GM18867 (cell line): ENCODE measurements around the gene OSTM1.
A peak's percentile ranks its signal among the peaks of the same experiment; 100 is the strongest.

Experiments used
- ATAC-seq: cut with Tn5 transposase; IDR thresholded peaks from one replicate; pipeline ENCODE4 v1.9.1; 2021; ENCODE audit warnings: mild to moderate bottlenecking, moderate library complexity; ENCODE audit not compliant: unreplicated experiment

OSTM1 gene

GRCh38 chr6:108074359-108075144, at the start of gene OSTM1:
Gene OSTM1, minus strand, starts transcription at chr6:108074741. Its CDS starts 90 bp downstream, at chr6:108074651.
- peak; percentile 97 for ATAC-seq

- ATAC-seq: no peak
Observed at GRCh38 chr6:108123946-108124345, 49.4 kb upstream of the OSTM1 start.

DNA sequence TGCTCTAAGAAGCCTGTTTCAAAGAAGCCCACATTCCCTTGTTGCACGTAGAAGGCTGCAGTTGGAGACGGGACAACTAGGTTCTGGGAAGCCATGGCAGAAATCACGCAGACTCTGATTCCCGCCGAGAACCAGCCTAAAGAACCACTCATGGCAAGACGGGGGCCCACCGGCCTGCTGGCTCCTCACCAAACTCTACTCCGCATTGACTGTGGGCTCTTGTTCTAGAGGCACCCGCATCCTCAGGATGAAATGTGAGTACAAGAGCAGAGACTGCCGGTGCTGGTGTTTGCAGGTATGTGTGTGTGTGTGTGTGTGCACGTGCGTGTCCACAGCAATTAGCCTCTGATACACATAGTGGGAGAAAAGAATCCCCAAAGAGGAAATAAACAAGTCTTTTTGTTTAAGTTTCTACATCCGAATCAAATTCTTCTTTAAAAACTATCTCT, 49.0 kb upstream of the OSTM1 start:
- ATAC-seq: no peak

DNA sequence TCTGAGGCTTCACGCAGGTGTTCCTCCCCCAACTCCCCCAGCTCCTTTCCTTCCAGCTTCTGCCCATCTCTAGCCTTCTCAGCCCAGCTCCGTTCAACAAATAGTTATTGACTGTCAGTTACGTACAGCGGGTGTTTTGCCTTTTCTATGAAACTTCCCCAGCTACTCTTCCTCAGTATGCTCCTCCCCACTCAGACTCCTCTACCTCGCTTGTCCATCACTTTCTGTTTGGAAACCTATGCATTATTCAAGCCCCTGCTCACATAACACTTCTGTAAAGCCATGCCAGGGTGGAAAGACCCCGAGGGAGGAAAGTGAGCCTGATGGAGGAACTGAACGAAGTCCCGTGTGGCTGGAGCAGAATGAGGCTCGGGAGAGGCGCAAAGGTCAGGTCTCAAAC, 47.1 kb upstream of the OSTM1 start:
- no peak for ATAC-seq

GRCh38 chr6:108120311-108120710, 45.8 kb upstream of the OSTM1 start:
- ATAC-seq: no peak

- no peak for ATAC-seq
Observed at GRCh38 chr6:108119769-108120141, 45.2 kb upstream of the OSTM1 start.

DNA sequence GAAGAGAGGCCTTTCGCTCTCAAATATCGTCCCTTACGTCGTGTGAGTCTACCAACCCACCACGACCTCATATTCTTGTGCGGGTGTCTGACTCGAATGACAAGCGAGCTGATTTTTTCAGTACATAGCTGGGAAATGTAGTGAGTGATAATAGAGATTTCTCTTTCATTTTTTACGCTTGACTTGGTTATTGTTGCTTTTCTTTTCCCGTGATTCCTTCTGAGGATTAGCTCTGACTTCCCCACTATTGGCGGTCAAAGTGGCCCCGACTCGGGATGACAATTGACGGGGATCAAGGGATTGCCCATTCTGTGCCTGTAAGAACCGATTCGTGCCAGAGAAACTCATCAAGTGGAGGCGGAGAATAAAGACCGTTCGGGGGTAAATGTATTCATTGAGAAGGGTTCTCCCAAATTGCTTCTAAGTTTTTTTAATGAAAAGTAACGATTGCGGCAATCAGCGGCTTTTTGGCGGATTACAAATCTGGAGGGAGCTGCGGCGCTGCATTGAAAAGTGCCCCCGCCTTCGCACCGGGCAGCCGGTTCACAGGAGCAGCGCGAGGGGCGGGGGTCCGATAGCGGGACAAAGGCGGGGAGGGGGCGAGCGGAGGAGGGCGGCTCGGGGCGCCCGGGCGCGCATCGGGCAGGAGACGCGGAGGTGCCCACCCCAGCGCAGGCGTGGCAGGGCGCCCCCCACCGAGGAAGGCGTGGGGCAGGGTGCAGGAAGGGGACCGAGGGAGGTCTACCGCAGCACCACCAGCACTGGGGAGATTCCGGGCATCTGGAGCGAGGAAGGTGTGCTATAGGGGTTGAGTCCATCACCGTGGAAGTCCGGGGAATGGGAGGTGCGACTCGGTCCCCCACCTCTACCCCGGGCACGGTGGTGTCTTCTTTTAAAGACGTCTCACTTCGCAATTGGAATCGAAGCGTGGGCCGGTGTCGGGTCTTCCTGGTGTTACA, 44.5 kb upstream of the OSTM1 start:
- no peak for ATAC-seq

DNA sequence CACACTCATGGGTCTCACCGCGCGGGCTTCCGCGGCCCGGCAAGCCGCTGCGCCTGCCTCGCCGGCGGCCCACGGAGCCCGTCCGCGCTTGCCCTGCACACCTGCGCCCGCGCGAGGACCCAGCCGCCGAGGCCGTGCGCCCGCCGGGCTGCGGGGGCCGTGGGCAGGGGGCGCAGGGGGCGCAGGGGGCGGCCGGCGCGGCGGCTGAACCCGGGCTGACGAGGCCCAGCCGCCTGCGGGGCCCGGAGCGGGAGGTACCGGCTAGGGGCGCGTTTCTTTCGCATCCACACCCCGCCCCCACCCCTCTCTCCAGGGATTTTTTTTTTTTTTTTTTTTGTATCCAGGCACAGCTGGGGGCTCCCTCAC, 43.8 kb upstream of the OSTM1 start:
- no peak for ATAC-seq

- peak; percentile 64 for ATAC-seq
Observed at GRCh38 chr6:108117427-108118358, 43.2 kb upstream of the OSTM1 start.

DNA sequence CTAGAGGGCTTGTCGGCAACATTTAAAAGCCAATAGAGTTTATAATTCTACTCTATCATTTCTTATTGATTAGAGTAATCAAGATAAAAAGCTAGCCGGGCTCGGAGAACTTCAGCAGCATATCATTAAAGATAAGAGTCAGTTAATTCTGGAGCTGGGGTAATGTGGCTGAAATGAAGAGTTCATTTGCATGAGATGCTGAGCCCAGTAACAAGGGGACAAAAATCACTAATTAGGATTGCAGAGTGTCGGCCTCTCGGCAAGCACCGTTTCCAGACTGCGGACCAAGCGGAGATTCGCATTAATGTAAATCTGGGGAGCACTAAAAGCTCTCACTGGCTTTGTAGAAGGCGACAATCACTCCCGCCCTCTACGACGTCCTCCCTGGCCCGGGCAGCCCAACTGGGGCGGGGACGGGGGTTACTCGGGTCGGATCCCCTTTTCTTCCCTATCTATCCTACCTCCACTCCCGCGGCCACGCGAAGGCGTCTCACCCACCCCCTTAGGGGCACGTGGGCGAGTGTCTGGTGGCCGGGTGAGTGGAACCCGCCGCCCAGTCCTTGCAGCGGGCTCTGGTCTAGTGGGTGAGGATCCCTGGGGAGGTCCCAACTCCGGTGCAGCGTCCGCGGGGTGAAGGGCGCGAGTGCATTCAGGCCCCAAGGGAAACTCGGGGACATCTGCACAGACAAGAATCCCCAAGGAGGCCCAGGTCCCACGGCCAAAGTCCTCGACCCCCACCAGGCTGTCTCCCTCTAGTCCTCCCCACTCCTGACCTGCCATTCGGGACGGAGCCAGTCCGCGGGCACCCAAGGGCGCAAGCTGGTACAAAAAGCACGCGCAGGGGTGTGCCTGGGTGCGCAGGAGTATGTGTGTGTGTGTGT, 42.2 kb upstream of the OSTM1 start:
- no peak for ATAC-seq

DNA sequence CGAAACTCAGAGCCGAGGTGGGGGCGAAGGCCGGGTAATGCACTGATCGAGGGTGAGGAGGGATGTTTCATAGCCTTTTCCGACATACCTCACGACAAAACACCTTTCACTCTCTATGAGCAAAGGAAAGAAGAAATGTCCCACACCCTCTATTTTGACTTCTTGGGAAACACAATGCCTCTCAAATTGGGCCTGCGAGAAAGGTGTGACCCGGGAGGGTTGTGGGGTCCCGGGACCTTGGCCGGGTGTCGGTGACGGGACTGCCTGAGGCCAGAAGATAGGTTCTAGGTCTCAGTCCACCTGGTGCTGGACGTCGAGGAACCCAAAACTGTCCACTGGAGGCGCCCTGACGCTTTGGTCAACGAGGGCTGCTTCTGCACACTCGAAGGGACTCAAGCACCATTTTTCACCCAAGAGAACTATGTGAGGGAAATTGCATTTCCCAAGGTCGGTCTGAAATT, 41.1 kb upstream of the OSTM1 start:
- no peak for ATAC-seq

DNA sequence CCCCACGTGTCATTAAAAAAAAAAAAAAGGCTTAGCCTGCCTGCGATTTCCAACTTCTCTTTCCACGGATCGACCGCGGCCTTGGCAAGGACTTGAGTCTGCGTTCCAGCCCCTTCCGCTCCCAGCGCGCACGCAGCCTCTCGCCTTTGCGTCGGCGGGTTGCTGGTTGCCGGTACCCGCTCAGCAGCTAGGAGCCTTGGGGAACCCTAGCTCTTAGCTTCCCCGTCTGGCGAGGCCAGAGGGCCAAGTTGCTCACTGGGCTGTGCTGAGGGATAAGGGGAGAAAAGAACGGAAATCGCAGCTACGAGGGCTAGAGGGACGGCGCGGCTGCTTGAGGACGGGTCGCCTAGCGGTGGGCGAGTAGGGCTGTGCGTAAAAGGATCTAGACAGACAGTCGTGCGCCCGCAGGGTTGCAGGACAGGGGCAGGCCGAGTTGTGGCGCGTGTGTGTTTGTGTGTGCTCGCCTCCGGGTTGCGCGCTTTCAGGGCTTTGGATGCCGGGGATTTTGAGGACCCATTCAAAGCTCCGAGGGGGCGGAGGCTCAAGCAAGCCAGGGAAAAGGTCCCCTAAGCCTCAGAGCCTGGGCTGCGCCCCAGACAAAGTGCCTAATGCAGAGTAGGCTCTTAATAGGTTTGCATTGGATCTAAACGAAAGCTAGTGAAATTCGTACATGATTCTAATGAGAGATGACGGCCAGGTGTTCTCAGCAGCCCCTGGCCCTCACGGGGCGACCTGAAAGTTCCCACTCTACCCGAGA, 40.5 kb upstream of the OSTM1 start:
- ATAC-seq: no peak

DNA sequence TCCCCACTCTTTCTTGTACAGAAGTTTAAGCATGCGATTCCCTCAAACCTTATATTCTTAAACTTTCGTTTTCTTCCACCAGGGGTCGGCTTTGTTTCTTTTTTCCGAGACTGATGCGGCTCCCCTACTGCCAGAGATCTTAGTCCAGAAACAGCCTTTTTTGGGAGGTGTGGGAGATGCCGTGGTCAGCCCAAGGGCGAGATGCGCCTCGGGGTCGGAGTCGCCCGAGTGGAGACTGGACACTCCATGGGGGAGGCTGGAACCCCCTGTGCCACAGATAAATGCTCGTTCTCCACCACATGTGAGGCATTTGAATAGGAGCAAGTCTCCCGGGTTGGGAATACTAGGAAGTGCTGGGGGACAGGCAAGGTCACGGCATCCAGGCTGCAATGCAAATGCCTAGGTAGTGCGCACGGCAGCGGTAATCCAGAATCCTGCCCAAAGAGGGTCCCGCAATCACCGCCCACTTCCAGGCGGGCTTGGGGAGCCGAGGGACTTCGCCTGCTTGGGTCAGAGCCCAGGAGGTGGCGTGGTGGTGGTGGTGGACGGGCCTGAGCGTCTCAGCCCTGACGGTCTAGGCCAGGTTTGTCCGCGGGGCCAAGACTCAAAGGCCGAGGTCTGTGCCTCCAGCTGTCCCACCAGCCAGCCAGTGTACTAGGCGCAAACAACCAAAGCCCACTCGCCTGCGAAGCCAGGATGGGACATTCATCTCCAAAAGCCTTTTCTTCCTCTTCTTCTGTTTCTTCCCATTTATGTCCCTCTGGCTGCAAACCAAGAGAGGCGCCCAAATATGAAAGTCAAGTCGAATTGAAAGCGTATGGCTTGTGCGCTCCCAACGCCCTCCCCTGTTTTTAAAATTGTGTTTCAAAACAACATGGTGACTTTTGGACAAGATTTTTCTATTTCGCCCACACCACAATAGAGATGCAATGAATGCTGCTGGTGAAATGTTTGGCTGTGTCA, 39.3 kb upstream of the OSTM1 start:
- no peak for ATAC-seq

DNA sequence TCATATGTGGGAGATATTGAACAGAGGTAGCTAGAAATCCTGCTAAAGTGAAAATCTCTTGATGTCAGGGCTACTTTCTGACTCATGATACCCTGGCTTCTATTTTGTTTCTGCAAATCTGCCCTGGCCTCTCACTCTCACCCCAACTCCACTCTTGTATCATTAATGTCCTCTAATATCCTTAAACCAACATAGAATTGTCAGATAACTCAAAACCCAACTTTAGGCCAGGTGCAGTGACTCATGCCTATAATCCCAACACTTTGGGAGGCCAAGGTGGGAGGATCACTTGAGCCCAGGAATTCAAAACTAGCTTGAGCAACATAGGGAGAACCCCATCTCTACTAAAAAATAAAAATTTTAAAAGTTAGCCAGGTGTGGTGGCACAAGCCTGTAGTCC, 33.8 kb upstream of the OSTM1 start:
- no peak for ATAC-seq

DNA sequence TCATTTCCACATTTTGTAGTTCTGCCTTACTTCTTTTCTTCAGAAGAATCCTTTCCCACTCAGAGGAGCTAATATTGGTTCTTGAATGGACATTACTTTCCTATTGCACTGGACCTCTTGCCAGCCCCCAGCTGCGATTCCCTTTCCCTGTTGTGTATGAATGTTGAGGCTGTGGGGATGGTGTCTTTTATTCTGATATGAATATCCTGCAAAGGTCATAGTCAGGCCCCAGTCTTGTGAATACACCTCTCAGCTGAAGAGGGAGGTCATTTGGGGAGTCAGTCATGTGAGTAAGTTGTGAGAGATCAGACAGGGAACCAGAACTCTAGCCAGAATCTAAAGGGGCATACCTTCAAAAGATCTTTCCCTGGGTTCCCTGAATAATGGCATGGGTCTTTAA, 32.6 kb upstream of the OSTM1 start:
- ATAC-seq: no peak

DNA sequence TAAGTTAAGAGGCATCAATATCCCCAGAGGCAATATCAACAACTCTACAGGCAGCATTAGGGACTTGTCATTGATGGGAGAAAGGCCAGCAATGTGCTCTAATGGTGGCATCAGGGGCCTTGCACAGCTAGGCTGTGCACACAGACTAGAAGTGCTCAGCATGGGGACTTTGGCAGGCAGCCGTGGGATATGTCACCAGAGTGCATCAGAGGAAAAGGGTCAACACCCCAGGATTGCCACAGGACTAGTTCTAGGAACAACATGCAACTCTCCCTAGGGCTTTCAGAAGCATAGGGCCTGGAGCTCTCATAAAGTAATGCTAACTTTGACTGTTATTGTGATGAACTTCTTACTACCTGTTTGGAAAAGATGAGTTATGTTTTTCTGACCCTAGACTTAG, 32.2 kb upstream of the OSTM1 start:
- no peak for ATAC-seq

GRCh38 chr6:108106261-108106660, 31.7 kb upstream of the OSTM1 start:
- ATAC-seq: no peak

DNA sequence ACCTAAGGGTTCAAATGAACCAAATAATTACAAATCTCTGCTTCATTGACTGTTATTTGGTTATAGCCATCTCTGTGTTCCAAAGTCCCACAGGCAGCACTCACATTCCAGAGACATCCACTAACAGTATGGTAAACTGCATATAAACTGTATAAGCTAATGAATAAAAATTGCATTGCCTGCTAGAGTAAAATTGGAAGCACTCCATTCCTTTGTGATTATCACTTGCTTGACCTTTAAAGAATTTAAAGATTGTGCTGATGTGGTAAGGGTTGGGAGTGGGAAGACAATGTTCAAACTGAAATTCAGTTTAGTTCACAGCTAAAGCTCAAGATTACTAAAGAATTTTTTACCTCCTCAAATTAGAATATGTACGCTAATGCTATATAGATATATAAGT, 31.0 kb upstream of the OSTM1 start:
- ATAC-seq: no peak
